Measurements from ENCODE around the gene INSC.

The INSC gene

DNA sequence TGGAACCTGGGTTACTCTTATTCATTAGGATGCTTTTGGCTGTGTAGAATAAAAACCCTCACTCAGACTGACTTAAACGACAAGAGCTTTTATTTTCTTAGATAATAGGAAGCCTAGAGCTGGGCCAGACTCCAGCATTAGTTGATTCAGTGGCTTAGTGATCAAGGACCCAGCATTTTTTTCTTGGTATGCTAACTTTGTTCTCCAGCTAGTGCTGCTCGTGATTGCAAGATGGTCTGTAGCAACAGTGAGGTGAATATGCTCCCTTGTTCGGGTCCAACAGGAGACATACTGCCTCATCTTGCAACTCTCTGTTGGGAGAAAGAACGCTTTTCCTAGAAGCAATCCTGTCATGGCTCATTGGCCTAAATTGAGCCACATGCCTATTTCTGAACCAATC lies 33.4 kb downstream of the INSC start:
- no peak for DNase-seq (ENCODE audit: extremely low spot score)
- POLR2A ChIA-PET: no interaction called here
- TF ChIP-seq, protein P1, sequence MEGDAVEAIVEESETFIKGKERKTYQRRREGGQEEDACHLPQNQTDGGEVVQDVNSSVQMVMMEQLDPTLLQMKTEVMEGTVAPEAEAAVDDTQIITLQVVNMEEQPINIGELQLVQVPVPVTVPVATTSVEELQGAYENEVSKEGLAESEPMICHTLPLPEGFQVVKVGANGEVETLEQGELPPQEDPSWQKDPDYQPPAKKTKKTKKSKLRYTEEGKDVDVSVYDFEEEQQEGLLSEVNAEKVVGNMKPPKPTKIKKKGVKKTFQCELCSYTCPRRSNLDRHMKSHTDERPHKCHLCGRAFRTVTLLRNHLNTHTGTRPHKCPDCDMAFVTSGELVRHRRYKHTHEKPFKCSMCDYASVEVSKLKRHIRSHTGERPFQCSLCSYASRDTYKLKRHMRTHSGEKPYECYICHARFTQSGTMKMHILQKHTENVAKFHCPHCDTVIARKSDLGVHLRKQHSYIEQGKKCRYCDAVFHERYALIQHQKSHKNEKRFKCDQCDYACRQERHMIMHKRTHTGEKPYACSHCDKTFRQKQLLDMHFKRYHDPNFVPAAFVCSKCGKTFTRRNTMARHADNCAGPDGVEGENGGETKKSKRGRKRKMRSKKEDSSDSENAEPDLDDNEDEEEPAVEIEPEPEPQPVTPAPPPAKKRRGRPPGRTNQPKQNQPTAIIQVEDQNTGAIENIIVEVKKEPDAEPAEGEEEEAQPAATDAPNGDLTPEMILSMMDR (IDR thresholded peaks at IDR 0.05; ENCODE audit: control extremely low read depth, extremely low read depth, low read depth, missing control alignments): no peak
- CTCF ChIA-PET: interaction anchor here (0.8 to 1.9 kb wide), 5 partner anchors 9 to 48 kb away, joined by 3 to 9 read pairs (median 3); no protein-coding TSS in a partner anchor

DNA sequence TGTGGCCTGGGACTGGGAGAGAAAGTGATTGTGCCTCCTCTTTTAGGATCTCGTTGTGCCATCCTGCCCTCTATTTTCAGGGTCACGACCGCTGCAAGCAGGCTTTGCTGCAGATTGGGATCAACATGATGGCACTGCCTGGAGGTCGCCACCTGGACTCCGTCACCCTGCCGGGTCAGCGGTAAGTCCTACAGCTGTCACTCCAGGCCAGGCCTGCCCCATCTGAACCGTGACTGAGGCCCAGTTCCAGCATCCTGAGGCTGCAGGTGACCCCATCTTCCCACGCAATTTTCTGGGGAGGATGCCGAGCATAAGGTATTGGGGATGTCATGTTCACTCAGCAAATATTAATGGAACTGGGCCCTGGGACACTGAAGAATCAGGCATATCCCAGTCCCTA lies 34.3 kb downstream of the INSC start:
- no peak for DNase-seq (ENCODE audit: extremely low spot score)
- CTCF ChIA-PET: interaction anchor here (2.6 kb wide), 1 partner anchor 48 kb away, joined by 8 read pairs; no protein-coding TSS in a partner anchor
- POLR2A ChIA-PET: no interaction called here

DNA sequence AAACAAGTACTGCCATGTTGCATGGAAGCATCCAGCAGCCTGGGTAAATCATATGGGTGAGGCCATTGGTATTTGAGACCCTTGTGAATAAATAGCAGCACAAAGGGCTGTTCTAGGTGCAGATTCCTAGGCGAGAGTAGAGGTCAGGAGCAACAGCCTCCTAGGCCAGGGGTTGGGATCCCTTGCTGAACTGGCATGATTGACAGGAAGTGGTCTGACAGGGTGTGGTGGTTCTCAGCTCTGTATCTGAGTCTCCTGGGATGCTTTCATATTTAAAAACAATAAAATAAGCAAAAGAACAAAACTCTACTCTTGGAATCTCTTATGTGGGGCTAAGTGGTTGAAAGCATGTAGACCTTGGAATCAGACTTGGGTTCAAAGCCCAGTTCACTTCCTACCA lies 35.8 kb downstream of the INSC start:
- no peak for DNase-seq (ENCODE audit: extremely low spot score)
- TF ChIP-seq, protein P1 (IDR thresholded peaks at IDR 0.05; ENCODE audit: control extremely low read depth, extremely low read depth, low read depth, missing control alignments): no peak
- CTCF ChIA-PET: interaction anchor here (2.1 to 2.6 kb wide), 2 partner anchors 49 to 242 kb away, joined by 5 to 8 read pairs; no protein-coding TSS in a partner anchor
- POLR2A ChIA-PET: no interaction called here

More for the DNA sequence above, 34.3 kb downstream of the INSC start:
- TF ChIP-seq, protein P1 (IDR thresholded peaks at IDR 0.05; ENCODE audit: control extremely low read depth, extremely low read depth, low read depth, missing control alignments): no peak

DNA sequence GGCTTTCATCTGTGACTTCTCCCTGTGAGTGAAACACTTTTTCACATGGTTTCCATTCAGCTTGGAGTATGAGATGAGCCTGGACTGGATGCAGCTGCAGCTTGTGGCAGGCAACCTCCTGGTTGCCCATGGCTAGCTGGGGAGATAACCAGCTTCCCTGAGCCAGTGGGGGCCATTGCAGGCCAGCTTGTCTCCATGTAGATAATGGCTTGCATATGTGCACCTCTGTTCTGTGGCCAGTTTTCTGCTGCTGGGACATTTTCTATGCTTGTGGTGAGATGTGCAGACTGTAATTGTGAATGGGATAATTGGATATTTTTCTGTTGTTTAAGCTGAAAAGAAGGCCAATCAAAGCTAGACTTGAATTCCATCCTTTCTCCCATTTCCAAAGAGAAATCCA lies 38.5 kb downstream of the INSC start:
- ChIA-PET CTCF (interaction anchor here (1.3 to 2.3 kb wide), 3 partner anchors 19 to 246 kb away, joined by 3 to 6 read pairs (median 5); no protein-coding TSS in a partner anchor), POLR2A (no interaction called here)
- TF ChIP-seq, protein P1 (IDR thresholded peaks at IDR 0.05; ENCODE audit: control extremely low read depth, extremely low read depth, low read depth, missing control alignments): no peak
- DNase-seq (ENCODE audit: extremely low spot score): no peak

DNA sequence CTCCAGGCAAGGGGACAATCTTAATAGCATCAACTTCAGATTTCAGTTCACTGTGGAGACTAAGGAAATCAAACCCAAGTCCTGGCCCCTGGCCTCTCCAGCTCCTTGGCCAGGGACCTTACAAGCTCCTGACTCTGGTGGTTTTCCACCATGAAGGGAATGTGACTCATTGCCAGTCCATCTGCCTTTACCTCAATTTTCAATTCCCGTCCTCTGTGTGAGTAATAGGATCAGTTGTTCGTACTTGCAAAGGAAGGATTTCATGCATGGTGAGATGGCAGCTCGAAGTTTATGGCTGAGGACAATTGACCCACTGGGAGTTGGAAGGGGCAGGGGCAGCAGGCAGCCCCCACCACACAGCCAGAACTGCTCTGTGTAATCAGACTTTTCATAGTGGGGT lies 42.5 kb downstream of the INSC start:
- TF ChIP-seq, protein P1 (IDR thresholded peaks at IDR 0.05; ENCODE audit: control extremely low read depth, extremely low read depth, low read depth, missing control alignments): no peak
- no peak for DNase-seq (ENCODE audit: extremely low spot score)
- CTCF ChIA-PET: no interaction called here
- POLR2A ChIA-PET: no interaction called here

DNA sequence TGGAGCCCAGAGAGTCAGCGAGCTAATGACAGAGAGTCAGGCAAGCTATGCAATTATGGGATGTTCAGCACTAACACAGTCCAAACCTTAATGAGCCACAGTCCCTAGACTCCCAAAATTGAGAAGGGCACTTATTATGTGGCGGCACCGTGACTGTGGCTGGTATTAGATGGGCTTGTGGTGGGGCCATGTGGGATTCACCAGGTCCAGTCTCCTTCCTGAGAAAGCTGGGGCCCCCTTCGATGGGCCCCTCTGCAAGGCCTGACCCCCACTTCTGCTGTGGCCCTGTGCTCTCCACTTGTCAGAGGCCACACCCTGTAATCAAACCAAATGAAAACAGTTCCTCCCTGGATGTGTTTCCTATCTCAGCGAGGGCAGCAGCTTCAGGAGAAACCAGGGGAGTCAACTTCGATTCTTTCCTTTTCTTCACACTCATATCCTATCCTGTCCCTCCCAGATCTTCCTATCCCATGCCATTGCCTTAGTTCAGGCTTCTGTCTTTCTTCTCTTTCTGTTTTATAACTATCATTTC lies 42.9 kb downstream of the INSC start:
- ChIA-PET CTCF (no interaction called here), POLR2A (no interaction called here)
- TF ChIP-seq, protein P1 (IDR thresholded peaks at IDR 0.05; ENCODE audit: control extremely low read depth, extremely low read depth, low read depth, missing control alignments): no peak
- DNase-seq (ENCODE audit: extremely low spot score): no peak
